D341Med (cell line): ENCODE measurements around the gene NT5C2.
"Not testable (repeated sequence)": the region's sequence is repeated elsewhere in the genome, so short reads cannot be mapped to it uniquely, and the experiment has no call there.

Source experiments
- DNase-seq: peaks from one replicate; pipeline ENCODE4 v3.0.0; 2012; ENCODE audit warnings: low spot score

NT5C2 gene

GRCh38 chr10:103163766-103164403, 29.2 kb downstream of the NT5C2 start:
- DNase-seq = not testable (repeated sequence)

- DNase-seq = no peak
These were observed 35.8 kb downstream of the NT5C2 start for GRCh38 chr10:103157246-103157645.

- DNase-seq = no peak
These were observed 37.5 kb downstream of the NT5C2 start for GRCh38 chr10:103155471-103156085.

GRCh38 chr10:103154521-103155299, 38.4 kb downstream of the NT5C2 start:
- no peak for DNase-seq

- no peak for DNase-seq
These were observed 39.5 kb downstream of the NT5C2 start for GRCh38 chr10:103153302-103154197.

GRCh38 chr10:103149991-103150622, 43.0 kb downstream of the NT5C2 start:
- DNase-seq = no peak

GRCh38 chr10:103147645-103148044, 45.4 kb downstream of the NT5C2 start:
- no peak for DNase-seq

- no peak for DNase-seq
These were observed 47.1 kb downstream of the NT5C2 start for GRCh38 chr10:103145860-103146466.

- no peak for DNase-seq
These were observed 48.0 kb downstream of the NT5C2 start for GRCh38 chr10:103145046-103145445.

- DNase-seq = no peak
These were observed 49.0 kb downstream of the NT5C2 start for GRCh38 chr10:103144041-103144440.

- not testable (repeated sequence) for DNase-seq
These were observed 49.4 kb downstream of the NT5C2 start for GRCh38 chr10:103143641-103144040.

- DNase-seq = no peak
These were observed 51.1 kb downstream of the NT5C2 start for GRCh38 chr10:103141950-103142349.

GRCh38 chr10:103140469-103140868, 52.6 kb downstream of the NT5C2 start:
- no peak for DNase-seq

- no peak for DNase-seq
These were observed 53.3 kb downstream of the NT5C2 start for GRCh38 chr10:103139803-103140202.

GRCh38 chr10:103135168-103135567, 57.9 kb downstream of the NT5C2 start:
- DNase-seq = not testable (repeated sequence)

GRCh38 chr10:103130910-103131309, 62.2 kb downstream of the NT5C2 start:
- DNase-seq = no peak

- DNase-seq = not testable (repeated sequence)
These were observed 62.9 kb downstream of the NT5C2 start for GRCh38 chr10:103130180-103130579.

- DNase-seq = no peak
These were observed 65.8 kb downstream of the NT5C2 start for GRCh38 chr10:103127241-103127640.

- DNase-seq = peak; percentile 18
These were observed 67.5 kb downstream of the NT5C2 start for GRCh38 chr10:103125323-103126267.
